ENCODE measurements around the gene GGACT. TPM values are rescaled to one million over a fixed set of nuclear protein-coding genes. Genes with fewer than 3 reads are reported as not detected.
"Not testable (repeated sequence)": the region's sequence is repeated elsewhere in the genome, so short reads cannot be mapped to it uniquely, and the experiment has no call there.

The GGACT gene
- 1.6 and 1.8 TPM in 2 replicates for total RNA-seq (2014; rRNA removed; shearing (Covaris generic))

- peak; percentile 78 for DNase-seq (ENCODE audit: low spot score)
Measured at GRCh38 chr13:100588331-100589177, at the start of gene GGACT. Gene GGACT (minus strand): TSS chr13:100588789. CDS start chr13:100532591, 56,198 bp downstream.

- DNase-seq (ENCODE audit: low spot score) = no peak
Measured at GRCh38 chr13:100637796-100638195, 49.2 kb upstream of the GGACT start.

GRCh38 chr13:100637380-100637779 is 48.8 kb upstream of the GGACT start:
- no peak for DNase-seq (ENCODE audit: low spot score)

- DNase-seq (ENCODE audit: low spot score) = no peak
Measured at GRCh38 chr13:100636441-100636840, 47.9 kb upstream of the GGACT start.

- no peak for DNase-seq (ENCODE audit: low spot score)
Measured at GRCh38 chr13:100636004-100636403, 47.4 kb upstream of the GGACT start.

GRCh38 chr13:100634696-100635095 is 46.1 kb upstream of the GGACT start:
- no peak for DNase-seq (ENCODE audit: low spot score)

- DNase-seq (ENCODE audit: low spot score) = no peak
Measured at GRCh38 chr13:100633461-100633860, 44.9 kb upstream of the GGACT start.

- no peak for DNase-seq (ENCODE audit: low spot score)
Measured at GRCh38 chr13:100630555-100630954, 42.0 kb upstream of the GGACT start.

GRCh38 chr13:100627120-100627519 is 38.5 kb upstream of the GGACT start:
- no peak for DNase-seq (ENCODE audit: low spot score)

- DNase-seq (ENCODE audit: low spot score) = no peak
Measured at GRCh38 chr13:100625447-100625846, 36.9 kb upstream of the GGACT start.

GRCh38 chr13:100620792-100621191 is 32.2 kb upstream of the GGACT start:
- no peak for DNase-seq (ENCODE audit: low spot score)

- no peak for DNase-seq (ENCODE audit: low spot score)
Measured at GRCh38 chr13:100619940-100620339, 31.4 kb upstream of the GGACT start.

GRCh38 chr13:100618897-100619296 is 30.3 kb upstream of the GGACT start:
- DNase-seq (ENCODE audit: low spot score) = not testable (repeated sequence)

- no peak for DNase-seq (ENCODE audit: low spot score)
Measured at GRCh38 chr13:100613031-100613430, 24.4 kb upstream of the GGACT start.

GRCh38 chr13:100611678-100612492 is 23.3 kb upstream of the GGACT start:
- DNase-seq (ENCODE audit: low spot score) = peak; percentile 34

- DNase-seq (ENCODE audit: low spot score) = no peak
Measured at GRCh38 chr13:100610391-100611347, 22.1 kb upstream of the GGACT start.

GRCh38 chr13:100608906-100609305 is 20.3 kb upstream of the GGACT start:
- no peak for DNase-seq (ENCODE audit: low spot score)

- no peak for DNase-seq (ENCODE audit: low spot score)
Measured at GRCh38 chr13:100608489-100608888, 19.9 kb upstream of the GGACT start.

- DNase-seq (ENCODE audit: low spot score) = no peak
Measured at GRCh38 chr13:100604918-100605710, 16.5 kb upstream of the GGACT start.

GRCh38 chr13:100602493-100603111 is 14.0 kb upstream of the GGACT start:
- no peak for DNase-seq (ENCODE audit: low spot score)

All from HT-29 (cell line).